ENCODE results near the gene SHCBP1L.

SHCBP1L gene

GRCh38 chr1:182877331-182877730, 75.6 kb downstream of the SHCBP1L start:
- no peak for DNase-seq (ENCODE audit: low read depth in 1 of 2, low spot score in 1 of 2)
- Histone ChIP-seq H3K27me3 (ENCODE audit: insufficient read depth, poor library complexity, severe bottlenecking) (no peaks in the 10 kb centered on the region), H3K27ac (replicated peaks) (no peak overlapping the region), H3K4me3 (replicated peaks; ENCODE audit: insufficient read depth, low read length) (no peak overlapping the region)
- no peak for TF ChIP-seq GABPA (IDR thresholded peaks at IDR 0.05; ENCODE audit: low read depth)
- no peak for TF ChIP-seq POLR2AphosphoS5 (IDR thresholded peaks at IDR 0.05; ENCODE audit: low read depth)
- TF ChIP-seq SPI1 (IDR thresholded peaks at IDR 0.05; ENCODE audit: borderline replicate concordance, low read depth): no peak
- TF ChIP-seq REST (IDR thresholded peaks at IDR 0.05; ENCODE audit: insufficient replicate concordance, low read depth): no peak
- TF ChIP-seq CTCF (IDR thresholded peaks at IDR 0.05; ENCODE audit: insufficient read depth, low read length): no peak

- H3K27ac ChIP-seq (replicated peaks): no peak overlapping the region
- H3K27me3 ChIP-seq (ENCODE audit: insufficient read depth, poor library complexity, severe bottlenecking): no peaks in the 10 kb centered on the region
Measured at GRCh38 chr1:182875889-182876288, 77.1 kb downstream of the SHCBP1L start.

GRCh38 chr1:182872881-182873280, 80.1 kb downstream of the SHCBP1L start:
- Histone ChIP-seq H3K27me3 (ENCODE audit: insufficient read depth, poor library complexity, severe bottlenecking) (no peaks in the 10 kb centered on the region), H3K4me3 (replicated peaks; ENCODE audit: insufficient read depth, low read length) (no peak overlapping the region), H3K27ac (replicated peaks) (no peak overlapping the region)
- DNase-seq (ENCODE audit: low read depth in 1 of 2, low spot score in 1 of 2): no peak
- no peak for TF ChIP-seq CTCF (IDR thresholded peaks at IDR 0.05; ENCODE audit: insufficient read depth, low read length)
- no peak for TF ChIP-seq GABPA (IDR thresholded peaks at IDR 0.05; ENCODE audit: low read depth)

More at GRCh38 chr1:182875889-182876288, 77.1 kb downstream of the SHCBP1L start:
- DNase-seq (ENCODE audit: low read depth in 1 of 2, low spot score in 1 of 2): no peak
- TF ChIP-seq REST (IDR thresholded peaks at IDR 0.05; ENCODE audit: insufficient replicate concordance, low read depth) (no peak), GABPA (IDR thresholded peaks at IDR 0.05; ENCODE audit: low read depth) (no peak), POLR2AphosphoS5 (IDR thresholded peaks at IDR 0.05; ENCODE audit: low read depth) (no peak), SPI1 (IDR thresholded peaks at IDR 0.05; ENCODE audit: borderline replicate concordance, low read depth) (no peak), CTCF (IDR thresholded peaks at IDR 0.05; ENCODE audit: insufficient read depth, low read length) (no peak)
- no peak overlapping the region for H3K4me3 ChIP-seq (replicated peaks; ENCODE audit: insufficient read depth, low read length)

GRCh38 chr1:182869241-182869666, 83.7 kb downstream of the SHCBP1L start:
- Histone ChIP-seq H3K4me3 (replicated peaks; ENCODE audit: insufficient read depth, low read length) (no peak overlapping the region), H3K27ac (replicated peaks) (no peak overlapping the region), H3K27me3 (ENCODE audit: insufficient read depth, poor library complexity, severe bottlenecking) (no peaks in the 10 kb centered on the region)
- no peak for DNase-seq (ENCODE audit: low read depth in 1 of 2, low spot score in 1 of 2)
- TF ChIP-seq SPI1 (IDR thresholded peaks at IDR 0.05; ENCODE audit: borderline replicate concordance, low read depth) (no peak), CTCF (IDR thresholded peaks at IDR 0.05; ENCODE audit: insufficient read depth, low read length) (no peak), REST (IDR thresholded peaks at IDR 0.05; ENCODE audit: insufficient replicate concordance, low read depth) (no peak), POLR2AphosphoS5 (IDR thresholded peaks at IDR 0.05; ENCODE audit: low read depth) (no peak), GABPA (IDR thresholded peaks at IDR 0.05; ENCODE audit: low read depth) (no peak)

All from HL-60 (cell line).